ENCODE results near the gene MVK.

Gene MVK

DNA sequence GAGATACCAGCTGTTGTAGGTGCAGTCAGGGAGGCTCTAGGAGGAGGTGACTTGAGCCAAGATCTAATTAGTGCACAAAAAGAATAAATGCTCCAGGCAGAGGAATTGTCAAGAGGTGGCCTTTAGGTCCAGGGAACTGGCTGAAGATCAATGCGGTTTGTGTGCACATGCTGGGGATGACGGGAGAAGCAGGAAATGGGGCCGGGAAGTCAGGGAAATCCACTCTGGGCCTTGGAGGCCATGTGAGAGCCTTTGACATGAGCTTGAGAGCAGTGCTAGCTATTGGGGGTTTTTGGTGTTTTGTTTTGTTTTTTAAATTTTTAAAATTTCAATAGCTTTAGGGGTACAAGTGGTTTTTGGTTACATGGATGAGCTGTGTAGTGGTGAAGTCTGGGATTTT, 67.4 kb downstream of the MVK start:
- Histone ChIP-seq H3K27me3 (ENCODE audit: control insufficient read depth in 1 of 2, insufficient read depth in 2 of 2, low read length in 2 of 2) (peaks cover 17 to 21% of the 10 kb centered on the region in 2 donors), H3K9ac (ENCODE audit: low read length in 2 of 2) (no peak overlapping the region), H3K36me3 (ENCODE audit: control insufficient read depth in 2 of 2, insufficient read depth in 2 of 2, low read length in 2 of 2) (no peaks in the 10 kb centered on the region), H3K9me3 (ENCODE audit: control insufficient read depth in 2 of 2, low read length in 2 of 2) (no peaks in the 10 kb centered on the region), H3K27ac (ENCODE audit: low read length) (no peak overlapping the region), H3K4me3 (ENCODE audit: low read length in 2 of 2) (no peak overlapping the region), H3K4me1 (ENCODE audit: control insufficient read depth, insufficient read depth, low read length) (no peaks in the 10 kb centered on the region)

DNA sequence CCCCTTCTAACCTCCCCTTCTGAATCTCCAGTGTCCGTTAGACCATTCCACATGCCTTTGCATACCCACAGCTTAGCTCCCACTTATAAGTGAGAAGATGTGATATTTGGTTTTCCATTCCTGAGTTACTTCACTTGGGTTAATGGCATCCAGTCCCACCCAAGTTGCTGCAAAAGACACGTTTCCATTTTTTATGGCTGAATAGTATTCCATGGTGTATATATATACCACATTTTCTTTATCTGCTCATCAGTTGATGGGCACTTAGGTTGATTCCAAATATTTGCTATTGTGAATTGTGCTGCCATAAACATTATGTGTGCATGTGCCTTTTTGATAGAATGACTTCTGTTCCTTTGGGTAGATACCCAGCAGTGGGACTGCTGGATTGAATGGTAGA, 67.8 kb downstream of the MVK start:
- Histone ChIP-seq H3K4me1 (ENCODE audit: control insufficient read depth, insufficient read depth, low read length) (no peaks in the 10 kb centered on the region), H3K9ac (ENCODE audit: low read length in 2 of 2) (no peak overlapping the region), H3K27ac (ENCODE audit: low read length) (no peak overlapping the region), H3K36me3 (ENCODE audit: control insufficient read depth in 2 of 2, insufficient read depth in 2 of 2, low read length in 2 of 2) (no peaks in the 10 kb centered on the region), H3K27me3 (ENCODE audit: control insufficient read depth in 1 of 2, insufficient read depth in 2 of 2, low read length in 2 of 2) (peaks cover 21 to 23% of the 10 kb centered on the region in 2 donors), H3K4me3 (ENCODE audit: low read length in 2 of 2) (no peak overlapping the region), H3K9me3 (ENCODE audit: control insufficient read depth in 2 of 2, low read length in 2 of 2) (no peaks in the 10 kb centered on the region)

DNA sequence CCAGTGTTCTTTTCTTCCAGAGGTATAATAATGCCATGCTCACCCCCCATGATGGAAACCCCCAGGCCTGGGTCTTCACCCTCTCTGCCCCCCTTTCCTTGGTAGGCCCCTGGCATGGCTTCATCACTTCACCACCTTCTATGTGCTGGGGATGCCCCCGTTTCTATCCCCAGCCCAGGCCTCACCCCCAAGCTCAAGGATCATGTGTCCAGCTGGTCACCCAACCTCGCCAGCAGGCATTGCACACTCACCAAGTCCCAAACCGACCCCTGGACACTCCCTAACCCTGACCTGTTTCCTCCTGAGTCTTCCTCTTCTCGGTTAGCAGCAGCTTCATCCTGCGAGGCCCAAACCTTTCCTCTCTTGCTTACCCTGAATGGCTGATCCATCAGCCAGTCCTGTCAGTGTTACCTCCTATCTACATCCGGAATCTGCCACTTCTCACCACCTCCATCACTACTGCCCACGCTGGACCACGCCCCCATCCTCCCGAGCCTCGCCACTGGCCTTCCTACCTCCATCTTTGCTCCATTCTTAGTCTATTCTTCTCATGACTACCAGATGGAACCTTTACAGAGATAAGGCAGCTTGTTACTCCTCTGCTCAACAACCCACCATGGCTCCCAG, 69.0 kb downstream of the MVK start:
- Histone ChIP-seq H3K4me3 (ENCODE audit: low read length in 2 of 2) (no peak overlapping the region), H3K36me3 (ENCODE audit: control insufficient read depth in 2 of 2, insufficient read depth in 2 of 2, low read length in 2 of 2) (no peaks in the 10 kb centered on the region), H3K9ac (ENCODE audit: low read length in 2 of 2) (no peak overlapping the region), H3K4me1 (ENCODE audit: control insufficient read depth, insufficient read depth, low read length) (no peaks in the 10 kb centered on the region), H3K9me3 (ENCODE audit: control insufficient read depth in 2 of 2, low read length in 2 of 2) (no peaks in the 10 kb centered on the region), H3K27me3 (ENCODE audit: control insufficient read depth in 1 of 2, insufficient read depth in 2 of 2, low read length in 2 of 2) (peaks cover 23 to 29% of the 10 kb centered on the region in 2 donors), H3K27ac (ENCODE audit: low read length) (no peak overlapping the region)

DNA sequence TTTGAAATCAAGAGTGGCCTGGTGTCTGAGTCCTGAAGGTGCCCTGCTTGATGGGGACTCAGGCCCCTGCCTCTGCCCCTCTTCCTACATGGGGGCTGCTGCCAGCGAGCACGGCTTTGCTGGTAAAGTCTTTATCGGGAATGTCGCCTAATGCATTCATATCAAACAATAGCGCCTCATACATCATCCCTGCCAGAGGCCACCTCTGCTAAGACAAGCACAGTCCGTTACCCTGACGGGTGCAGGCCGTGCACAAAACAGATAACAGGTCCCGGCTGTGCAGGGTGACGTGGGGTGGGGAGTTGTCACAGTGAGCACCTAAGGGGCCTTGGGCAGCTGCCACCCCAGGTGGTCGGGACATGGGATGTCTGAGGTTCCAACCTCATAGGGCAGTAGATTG, 71.6 kb downstream of the MVK start:
- no peak overlapping the region for H3K27ac ChIP-seq (ENCODE audit: low read length)
- H3K4me3 ChIP-seq (ENCODE audit: low read length in 2 of 2) = no peak overlapping the region
- no peaks in the 10 kb centered on the region for H3K36me3 ChIP-seq (ENCODE audit: control insufficient read depth in 2 of 2, insufficient read depth in 2 of 2, low read length in 2 of 2)
- peaks cover 23 to 38% of the 10 kb centered on the region in 2 donors for H3K27me3 ChIP-seq (ENCODE audit: control insufficient read depth in 1 of 2, insufficient read depth in 2 of 2, low read length in 2 of 2)
- no peak overlapping the region for H3K9ac ChIP-seq (ENCODE audit: low read length in 2 of 2)
- no peaks in the 10 kb centered on the region for H3K4me1 ChIP-seq (ENCODE audit: control insufficient read depth, insufficient read depth, low read length)
- no peaks in the 10 kb centered on the region for H3K9me3 ChIP-seq (ENCODE audit: control insufficient read depth in 2 of 2, low read length in 2 of 2)

DNA sequence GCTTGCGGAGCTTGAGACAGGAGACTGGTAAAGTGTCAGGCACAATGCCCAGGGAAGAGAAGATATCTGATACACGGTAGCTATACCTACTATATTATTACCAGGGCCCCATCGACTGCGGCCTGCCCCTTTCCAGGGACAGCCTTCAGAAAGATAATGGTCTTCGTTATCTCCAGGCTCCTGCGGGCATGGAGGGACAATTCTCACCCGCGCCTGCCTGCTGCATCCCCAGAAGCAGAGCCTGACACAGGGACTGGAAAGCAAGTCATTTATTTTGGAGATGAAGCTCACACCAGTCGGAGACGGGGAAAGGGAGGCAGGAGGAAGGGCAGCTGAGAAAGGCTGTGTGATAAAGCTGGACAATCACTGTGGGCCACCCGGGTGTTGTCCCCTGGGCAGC, 72.1 kb downstream of the MVK start:
- Histone ChIP-seq H3K4me3 (ENCODE audit: low read length in 2 of 2) (no peak overlapping the region), H3K4me1 (ENCODE audit: control insufficient read depth, insufficient read depth, low read length) (no peaks in the 10 kb centered on the region), H3K9me3 (ENCODE audit: control insufficient read depth in 2 of 2, low read length in 2 of 2) (no peaks in the 10 kb centered on the region), H3K9ac (ENCODE audit: low read length in 2 of 2) (no peak overlapping the region), H3K27me3 (ENCODE audit: control insufficient read depth in 1 of 2, insufficient read depth in 2 of 2, low read length in 2 of 2) (peaks cover 22 to 38% of the 10 kb centered on the region in 2 donors), H3K27ac (ENCODE audit: low read length) (no peak overlapping the region), H3K36me3 (ENCODE audit: control insufficient read depth in 2 of 2, insufficient read depth in 2 of 2, low read length in 2 of 2) (no peaks in the 10 kb centered on the region)

Data from stomach smooth muscle (tissue), 2 donors.